Stimulated activated CD8-positive, alpha-beta memory T cell treated with anti-CD3 and anti-CD28 coated beads, Interleukin-12 subunit alpha, Interleukin-12 subunit beta, amount 100 ng/mL, for 4 hours (primary cell): ENCODE data around the gene NISCH.

ENCODE experiments used
- DNase-seq: peaks from one replicate; pipeline ENCODE4 v3.0.0-alpha.2; 2020; ENCODE audit warnings: low read depth

NISCH gene

DNA sequence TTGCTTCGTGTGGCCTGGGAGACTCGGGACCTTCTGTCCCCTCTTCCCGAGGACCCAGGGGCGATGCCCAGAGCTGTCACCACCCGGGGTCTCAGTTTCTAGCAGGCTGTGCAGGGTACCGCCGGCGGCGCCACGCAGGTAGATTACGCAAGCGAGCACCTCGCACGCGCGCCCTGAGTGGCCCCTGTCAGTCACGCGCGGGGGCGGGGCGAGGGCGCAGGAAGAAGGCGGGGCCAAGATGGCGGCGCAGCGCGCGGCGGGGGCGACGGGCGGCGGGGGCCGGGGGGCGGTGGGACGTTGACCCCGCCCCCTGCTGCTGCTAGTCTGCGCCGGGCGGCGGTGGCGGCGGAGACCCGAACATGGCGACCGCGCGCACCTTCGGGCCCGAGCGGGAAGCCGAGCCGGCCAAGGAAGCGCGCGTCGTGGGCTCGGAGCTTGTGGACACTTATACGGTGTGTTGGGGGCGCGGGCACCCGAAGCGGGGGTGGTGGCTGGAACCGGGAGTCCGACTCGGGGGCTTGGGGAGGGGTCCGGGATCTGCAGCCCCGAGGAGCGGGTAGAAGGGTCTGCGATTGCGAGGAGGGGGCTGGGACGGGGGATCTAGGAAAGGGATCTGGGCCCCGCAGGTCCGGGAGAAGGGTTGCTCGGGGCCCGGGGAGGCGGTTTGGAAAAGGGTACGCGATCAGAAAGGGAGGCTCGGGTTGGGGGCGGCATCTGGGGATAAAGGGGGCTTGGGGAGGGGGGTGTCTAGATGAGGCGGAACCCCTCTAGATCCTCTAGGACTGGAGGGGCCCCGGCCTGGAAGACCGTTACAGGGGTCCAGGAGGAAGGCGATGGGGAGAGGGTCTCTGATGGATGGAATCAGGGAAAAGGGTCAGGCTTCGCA lies at the start of gene NISCH:
Gene NISCH (plus strand): TSS at position 322 of the 886 bp plus-strand sequence. CDS start 38 bp downstream, at position 360.
- peak; percentile 94 for DNase-seq

DNA sequence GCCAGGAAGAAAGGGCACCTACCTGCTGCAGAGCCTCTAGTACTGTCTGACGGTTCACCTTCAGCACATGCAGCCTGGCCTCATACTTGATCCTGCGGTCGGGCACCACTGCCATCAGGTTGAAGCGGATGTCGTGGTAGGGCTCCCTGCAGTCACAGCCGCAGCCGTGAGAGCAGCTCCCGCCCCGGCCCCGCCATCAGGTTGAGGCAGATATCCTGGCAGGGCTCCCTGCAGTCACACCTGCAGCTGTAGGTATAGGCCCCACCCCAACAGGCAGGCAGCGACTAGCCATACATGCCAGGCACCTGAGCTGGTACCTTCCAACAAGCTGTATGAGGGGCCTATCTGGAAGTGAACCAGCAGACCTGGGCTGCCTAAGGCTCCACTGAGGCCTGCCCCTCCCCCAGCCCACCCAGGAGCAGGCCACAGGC lies 49.2 kb upstream of the NISCH start:
- no peak for DNase-seq

DNA sequence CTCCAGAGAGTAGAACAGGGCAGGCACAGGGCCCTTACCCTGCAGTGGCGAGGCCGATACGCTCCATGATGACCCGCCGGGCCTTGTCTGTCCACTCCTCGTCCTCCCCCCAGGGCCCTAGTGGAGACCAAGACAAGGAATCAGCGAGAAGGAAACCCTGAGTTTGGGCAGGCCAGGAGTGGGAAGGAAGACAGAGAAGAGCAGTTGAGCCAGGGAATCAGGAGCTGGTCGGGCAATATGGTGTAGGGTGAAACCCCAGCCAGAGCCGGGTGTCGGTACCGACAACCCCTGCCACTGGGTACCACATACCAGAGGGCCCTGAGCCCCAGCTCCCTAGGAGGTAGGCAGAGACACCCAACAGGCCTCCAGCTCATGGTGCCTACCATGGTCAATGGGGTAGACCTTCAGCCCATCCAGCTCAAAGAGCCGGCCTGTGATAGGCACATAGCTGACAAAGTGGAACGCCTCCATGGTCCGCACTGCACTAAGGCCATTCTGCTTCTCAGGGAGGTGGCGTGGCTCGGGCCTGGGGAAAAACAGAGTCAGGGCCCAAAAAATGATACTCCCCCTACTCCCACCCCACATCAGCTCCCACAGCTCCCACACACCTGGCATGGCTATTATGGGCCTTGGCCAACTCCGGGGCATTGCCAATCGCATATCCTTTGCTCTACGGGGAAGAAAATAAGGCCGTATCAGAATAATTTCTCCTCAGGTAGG lies 48.5 kb upstream of the NISCH start:
- no peak for DNase-seq

DNA sequence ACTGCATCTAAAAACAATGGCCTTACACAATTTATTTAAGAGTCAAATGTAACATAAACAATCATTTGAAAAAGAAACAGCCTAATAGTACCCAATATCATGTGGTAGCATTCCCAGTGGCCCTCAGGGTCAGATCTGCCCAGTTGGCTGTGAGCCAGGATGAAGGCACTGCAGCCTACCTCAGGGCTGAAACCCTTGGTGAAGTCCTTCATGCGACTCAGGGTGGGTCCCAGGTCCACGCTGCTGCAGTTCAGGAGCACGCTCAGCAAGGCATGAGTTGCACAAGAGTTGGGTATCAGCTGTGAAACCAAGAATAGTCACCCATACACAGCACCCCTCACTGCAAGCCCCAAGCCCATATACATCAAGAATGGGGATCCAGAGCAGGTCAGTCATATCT lies 47.6 kb upstream of the NISCH start:
- no peak for DNase-seq

DNA sequence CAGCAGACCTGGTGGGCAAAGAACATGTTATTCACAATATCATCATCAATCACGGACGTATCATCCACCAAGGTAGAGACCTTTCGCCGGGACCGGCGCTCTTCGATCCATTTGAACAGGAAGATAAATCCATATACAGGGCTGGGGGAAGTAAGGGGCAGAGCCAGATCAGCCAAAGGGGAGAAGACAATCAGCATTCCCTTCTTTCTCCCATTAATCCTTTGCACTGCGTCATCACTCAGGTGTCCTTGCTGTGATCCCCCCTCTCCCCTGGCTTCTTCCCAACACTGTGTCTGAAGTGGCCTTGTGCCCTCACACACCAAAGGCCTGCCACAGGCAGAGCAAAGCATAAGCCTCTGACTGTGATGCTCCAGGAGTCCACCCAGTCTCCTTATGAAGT lies 46.9 kb upstream of the NISCH start:
- no peak for DNase-seq

DNA sequence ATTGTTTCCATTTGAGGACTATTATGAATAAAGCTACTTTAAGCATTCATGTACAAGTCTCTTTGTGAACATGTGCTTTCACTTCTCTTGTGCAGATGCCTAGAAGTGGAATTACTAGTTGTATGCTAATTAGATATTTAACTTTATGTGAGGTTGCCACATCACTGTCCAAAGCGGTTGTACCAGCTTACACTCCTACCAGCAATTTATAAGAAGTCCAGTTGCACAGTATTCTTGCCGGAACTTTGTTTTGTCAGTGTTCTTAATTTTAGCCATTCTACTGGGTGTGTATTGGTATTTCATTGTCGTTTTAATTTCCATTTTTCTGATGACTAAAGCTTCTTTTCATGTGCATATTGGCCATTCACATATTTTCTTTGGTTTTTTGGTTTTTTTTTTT lies 39.6 kb upstream of the NISCH start:
- no peak for DNase-seq

DNA sequence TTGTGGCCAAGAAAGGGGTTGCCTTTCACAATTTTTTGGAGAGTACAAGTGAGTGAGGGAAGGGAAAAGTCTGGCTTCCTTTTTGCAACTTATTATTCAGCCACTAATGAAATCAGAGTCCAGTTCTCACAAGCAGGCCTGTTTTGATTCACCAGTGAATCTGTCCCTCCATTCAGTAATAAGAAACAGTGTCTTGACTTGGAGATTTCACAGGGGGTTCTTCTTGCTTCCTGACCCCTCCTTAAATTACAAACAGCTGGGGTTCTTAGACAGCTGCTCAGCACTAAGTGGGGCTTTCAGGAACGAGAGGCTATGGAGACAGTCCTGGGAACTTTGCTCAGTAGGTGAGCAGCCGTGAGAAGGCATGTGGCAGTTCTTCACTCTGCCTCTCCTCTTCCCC lies 35.0 kb upstream of the NISCH start:
- DNase-seq = no peak

DNA sequence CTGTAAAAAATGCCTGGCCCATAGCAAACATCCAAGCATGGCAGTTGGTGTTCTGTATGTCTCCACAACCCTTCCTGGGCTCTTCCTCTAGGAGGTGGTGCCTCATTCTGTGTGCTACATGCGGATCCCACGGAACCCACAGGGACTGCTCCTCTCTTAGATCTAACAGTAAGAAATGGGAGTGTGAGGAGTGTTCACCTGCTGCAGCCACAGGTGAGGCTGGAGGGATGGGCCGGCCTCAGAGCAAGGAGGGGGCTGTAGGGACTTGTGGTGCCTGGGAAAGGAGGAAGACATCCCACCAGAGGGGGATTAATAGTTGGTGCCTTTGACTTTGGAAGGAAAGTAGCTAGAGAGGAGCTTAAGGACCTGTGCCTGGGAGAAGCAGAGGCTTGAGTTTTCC lies 32.7 kb upstream of the NISCH start:
- no peak for DNase-seq

DNA sequence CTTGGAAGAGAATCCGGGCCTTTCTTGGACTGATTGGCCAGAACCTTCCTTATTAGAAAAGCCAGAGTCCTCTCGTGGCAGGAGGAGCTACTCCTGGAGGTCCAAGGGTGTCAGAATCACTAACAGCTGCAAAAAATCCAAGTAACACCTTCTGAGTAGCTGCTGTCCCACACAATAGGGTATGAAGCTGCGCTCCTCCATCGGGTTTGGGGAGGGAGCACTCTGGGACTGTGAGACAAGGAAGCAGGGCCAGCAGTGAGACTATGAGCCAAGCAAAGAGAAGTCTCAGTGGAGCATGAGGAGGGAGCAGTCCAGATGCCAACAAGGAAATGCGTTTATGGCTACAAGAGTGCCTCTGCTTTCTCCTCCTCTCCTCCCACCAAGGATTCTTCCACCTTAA lies 32.2 kb upstream of the NISCH start:
- DNase-seq = no peak

DNA sequence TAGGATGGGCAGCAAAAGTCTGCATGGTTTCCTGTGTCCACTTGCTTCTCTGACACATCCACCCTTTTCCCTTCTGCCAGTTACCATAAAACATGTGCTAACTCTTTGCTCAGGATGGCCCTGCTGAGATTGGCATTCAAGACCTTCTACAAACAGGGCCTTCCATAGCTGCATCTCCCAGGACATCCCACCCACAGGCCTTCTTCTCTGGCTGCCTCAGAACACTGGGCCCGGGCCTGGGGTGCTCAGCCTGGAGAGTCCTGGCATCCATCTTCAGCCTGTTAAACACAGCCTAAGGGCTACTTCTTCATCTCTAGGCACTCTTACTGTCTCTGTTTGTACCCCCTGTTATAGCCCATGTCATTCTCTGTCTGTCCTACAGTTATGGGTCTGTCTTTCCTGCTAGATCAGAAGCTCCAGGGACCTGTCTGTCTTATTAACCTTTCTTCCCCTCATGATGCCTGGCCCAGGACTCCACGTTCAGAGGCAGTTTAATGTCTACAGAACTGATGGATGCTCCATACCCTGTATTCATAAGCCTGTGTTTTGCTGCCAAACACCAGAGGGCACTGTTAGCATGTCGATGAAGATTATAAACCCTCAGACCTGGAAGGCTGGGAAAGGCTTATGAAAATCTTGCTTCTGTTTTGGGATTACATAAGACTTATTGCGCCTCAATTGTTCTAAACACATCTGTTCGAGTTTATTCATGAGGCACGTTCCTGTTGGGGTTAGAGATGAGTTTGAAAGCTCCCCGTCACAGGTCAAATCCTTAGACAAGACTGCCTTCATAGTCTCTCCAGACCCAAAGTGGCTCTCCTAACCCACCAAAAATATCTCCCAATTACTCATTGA lies 27.0 kb upstream of the NISCH start:
- DNase-seq = no peak

DNA sequence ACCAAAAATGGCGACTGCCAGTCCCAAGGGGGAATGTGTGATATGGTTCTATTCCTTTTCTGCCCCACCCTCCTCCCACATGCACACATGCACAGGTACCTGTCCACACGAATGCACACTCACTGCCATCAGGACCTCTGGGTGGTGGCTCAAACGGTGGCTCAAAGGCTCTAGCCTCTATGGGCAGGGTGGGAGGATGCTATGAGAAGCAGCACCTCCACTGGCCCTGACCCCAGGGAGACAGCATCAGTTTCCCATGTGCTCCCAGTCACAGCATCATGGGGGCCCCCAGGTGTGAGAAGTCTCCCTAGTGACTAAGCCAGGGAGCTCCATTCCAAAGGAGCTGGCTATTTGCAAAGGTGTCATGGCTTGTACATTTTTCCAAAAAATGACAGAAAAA lies 26.4 kb upstream of the NISCH start:
- DNase-seq = no peak

DNA sequence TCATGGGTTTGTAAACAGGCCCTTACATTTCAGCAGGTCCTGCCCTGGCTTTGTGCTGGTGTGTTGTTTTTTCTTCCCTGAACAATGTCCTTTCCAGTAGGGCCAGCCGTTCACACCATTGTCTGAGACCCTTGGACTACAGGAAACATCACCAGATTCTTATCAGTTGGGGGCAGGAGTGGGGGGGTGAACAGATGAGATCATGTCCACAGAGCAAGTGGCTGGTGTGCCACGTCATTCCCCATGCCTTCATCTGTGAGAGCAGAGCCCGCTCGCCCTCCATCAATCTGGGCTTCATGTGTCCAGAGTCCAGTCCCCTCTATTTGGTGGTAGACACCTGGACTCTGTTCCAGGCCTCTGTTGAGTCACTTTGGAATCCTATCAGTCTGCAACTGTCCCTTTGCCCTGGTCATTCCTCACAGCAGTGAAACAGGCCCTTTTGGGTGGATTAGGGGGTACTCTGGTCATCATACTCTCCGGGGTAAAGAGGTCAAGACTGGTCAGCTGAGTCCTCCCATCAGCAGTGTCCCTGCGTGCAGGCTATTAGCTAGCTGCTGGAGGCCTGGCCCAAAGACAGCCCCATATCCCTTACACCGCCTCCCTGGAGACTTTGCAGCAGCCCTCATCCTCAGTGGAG lies 25.5 kb upstream of the NISCH start:
- DNase-seq = no peak

DNA sequence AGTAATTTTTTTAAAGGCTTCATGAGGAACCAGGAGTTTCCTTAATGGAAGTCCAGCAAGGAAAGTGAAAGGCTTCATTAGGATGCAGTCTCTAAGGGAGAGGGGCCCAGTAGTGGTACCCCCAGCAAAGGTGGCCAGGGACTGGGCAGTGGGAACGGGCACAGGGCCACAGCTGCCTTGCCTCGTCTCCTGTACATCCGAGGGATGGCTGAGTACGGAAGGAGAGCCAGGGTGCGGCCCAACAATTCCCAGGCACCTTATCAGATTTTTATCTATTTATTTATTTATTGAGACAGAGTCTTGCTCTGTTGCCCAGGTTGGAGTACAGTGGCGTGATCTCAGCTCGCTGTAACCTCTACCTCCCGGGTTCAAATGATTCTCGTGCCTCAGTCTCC lies 25.0 kb upstream of the NISCH start:
- DNase-seq = no peak

DNA sequence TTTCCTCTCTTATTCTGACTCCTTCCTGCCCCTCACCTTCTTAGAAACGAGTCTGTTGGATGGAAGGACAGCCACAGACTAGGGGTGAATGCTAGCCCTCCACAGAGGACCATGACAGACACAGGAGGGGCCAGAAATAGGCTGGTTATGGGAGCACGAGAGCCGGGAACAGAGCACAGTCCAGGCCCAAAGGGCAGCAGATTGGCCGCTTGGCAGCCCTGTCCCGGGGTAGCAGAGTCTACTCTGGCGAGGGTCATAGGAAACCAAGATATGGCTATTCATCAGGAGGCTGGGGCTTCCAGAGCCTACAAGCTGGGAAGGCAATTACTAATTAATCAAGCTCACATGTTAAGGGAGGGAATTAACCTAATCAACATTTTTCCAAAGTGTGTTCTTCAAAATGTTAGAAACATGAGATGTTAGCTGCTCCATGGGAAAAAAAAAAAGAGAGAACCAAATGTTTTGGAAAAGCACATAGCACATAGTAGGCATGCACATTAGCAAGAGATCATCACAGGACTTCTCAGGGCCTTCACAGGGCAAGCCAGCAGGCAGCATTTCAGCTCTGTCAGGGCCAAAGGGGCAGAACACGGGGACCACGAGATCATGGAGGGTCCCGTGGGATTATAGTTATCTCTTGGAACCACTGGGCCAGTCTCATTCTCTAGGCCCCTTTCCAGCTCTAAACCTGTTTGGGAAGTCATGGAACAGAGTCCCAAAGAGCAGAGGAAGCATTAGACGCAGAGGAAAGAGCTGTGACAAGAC lies 23.8 kb upstream of the NISCH start:
- DNase-seq = no peak

DNA sequence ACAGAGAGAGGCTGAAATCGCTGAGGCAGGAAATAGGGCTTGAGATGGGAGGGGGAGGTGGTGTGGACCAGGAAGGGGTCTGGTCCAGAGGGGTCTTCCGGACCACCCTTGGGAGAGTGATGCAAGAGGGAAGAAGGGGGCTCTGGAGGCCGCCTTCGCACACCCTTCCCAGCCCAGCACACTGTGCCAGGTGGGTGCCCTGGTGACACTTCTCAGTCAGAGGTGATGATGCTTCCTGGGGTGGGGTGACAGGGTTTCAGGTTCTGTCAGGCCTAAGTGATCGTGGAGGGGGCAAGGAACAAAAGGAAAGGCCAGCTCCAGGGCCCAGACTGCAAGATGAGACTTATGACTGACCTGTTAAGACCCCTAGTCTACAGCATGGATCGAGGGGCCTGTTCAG lies 23.2 kb upstream of the NISCH start:
- no peak for DNase-seq

DNA sequence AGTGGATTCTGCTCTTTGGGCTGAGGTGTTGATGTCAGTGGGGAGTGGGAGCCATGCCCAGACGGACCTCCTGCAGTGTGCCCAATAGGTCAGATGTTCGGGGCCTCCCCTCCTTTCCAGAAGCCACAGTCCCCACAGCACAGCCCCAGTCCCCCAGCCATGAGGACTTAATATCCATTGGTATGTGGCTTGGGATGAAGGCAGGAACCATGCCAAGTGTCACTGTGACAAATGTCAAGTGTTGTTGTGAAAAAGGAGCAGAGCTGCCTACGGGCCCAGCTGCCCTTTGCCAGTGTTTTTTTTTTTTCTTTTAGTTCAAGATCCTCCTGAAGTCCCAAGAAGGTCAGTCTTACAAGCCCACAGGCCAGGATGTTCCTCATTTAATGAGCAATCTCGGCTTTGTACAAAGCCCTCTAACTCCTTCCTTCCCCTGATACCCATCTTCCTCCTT lies 22.7 kb upstream of the NISCH start:
- DNase-seq = no peak

DNA sequence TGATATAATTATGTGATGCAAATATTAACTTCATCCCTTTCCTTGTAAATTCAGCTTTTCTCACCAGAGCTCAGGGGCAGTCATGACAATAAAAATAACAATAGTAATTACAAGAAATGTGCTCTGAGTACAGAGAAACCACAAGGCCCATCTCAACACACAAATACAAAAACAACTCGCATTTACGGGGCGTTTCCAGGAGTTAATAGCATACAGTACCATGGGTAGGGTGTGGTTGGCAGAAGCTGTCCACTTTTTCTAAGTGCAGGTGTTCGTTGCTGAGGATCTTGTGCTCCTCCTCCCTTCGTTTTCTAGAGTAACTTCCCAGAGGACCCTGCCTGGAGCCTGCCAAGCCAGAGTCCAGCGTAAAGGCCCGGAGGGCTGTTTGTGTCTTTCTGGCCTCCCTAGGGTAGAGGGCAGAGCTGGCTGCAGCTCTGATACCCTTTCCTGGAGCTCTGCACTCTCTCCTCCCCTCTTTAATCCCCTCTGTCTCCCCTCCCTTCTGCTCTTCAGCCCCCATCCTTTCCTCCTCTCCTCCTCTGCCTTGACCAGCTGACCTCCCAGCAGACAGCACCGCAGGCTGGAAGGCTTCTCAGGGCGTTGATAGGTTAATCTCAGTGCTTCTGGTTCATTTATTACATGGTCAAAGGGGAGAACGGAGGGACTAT lies 21.9 kb upstream of the NISCH start:
- DNase-seq = no peak

DNA sequence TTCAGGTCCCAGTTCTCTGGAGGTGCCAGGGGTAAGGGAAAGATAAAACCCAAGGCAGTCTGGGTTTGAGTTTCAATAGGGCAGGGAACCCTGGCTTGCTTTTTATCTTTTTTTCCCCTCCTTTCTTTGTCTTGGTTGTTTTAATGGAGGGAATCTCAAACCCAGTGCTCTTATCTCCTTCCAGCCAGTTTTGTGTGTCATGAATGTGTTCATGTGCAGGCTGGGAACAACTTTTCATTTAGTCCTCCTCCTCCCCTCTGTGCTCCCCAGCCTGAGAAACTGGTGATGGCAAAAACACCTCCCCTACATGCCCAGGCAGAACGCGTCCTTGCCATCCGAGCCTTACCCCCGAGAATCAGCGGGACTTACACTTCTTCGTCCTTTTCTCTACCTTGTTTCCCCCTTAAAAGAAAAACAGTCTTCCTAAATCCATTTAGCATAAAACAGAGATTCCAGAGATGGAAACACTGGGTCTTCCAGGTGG lies 21.4 kb upstream of the NISCH start:
- no peak for DNase-seq

DNA sequence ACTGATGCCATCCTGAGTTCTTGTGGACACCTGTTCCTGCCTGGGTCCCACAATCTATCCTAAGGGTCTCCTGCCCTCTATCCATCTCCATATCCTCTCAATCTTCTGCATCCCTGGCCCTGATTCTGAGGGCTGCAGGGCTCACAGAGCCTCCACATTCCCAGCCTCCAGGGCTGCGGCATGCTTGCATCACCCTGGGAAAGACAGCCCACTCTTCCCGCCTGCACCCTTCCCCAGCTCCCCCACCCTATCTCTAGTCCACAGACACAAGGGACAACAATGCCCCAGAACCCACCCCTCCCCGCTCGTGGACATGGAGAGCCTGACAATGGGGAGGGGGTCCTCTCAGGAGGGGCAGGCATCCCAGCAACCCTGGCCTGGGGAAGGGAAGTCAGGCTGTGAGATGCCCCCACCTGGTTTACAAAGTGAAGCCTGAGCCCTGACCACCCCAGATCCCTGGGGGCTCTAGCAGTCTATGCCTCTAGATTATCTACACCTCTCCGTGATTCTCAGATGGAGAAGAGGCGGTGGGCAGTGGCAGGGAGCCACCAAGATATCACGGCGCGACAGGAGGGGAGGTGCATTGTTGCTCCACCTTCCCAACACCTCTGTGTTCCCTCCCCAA lies 20.8 kb upstream of the NISCH start:
- DNase-seq = no peak
